OCI-LY7 (cell line): ENCODE measurements around the gene KLK6.

Source experiments
- EZH2phosphoT487 ChIP-seq: fragments of 200-600 bp; sonication (generic); IDR thresholded peaks from 2 replicates; pipeline ENCODE4 v1.6.1; 2018; ENCODE audit warnings: low read depth, borderline replicate concordance, mild to moderate bottlenecking, mixed run types, antibody characterized with exemption, low read length, moderate library complexity, mixed read lengths
- TF ChIP-seq, protein P1 (sequence below): fragments of 200-600 bp; sonication (generic); conservative IDR thresholded peaks from 2 replicates; pipeline ENCODE4 v1.5.1; 2014; ENCODE audit warnings: mild to moderate bottlenecking, antibody characterized with exemption, low read length, moderate library complexity, mixed read lengths

DNA sequence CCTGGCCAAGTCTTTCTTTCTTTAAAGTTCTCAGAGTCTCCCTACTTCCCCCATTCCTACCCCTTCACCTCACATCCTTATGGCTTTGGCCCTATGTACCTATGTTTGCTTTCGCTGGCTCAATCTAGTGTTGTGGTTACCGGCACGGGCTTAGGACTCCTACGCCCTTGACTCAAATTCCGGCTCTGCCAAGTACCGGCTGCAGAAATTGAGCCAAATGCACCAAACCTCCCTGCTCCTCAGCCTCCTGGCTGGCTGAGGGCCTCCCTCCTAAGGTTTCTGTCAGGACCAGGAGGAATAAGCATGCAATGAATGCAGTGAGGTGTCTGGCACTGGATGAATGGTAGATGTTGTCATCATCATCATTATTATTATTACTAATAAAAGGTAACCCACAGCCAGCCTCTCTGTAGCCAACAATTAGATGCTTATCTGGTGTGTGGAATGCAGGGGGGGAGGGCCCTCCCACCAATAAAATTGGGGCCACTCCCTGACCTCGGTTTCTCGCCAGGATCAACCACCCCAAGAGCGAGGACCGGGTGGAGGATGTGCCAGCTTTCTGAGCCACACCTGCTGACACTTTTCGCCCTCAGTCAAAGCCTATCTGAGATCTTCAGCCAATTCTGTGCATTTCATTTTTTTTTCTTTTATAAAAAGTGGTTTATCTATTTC, 37.2 kb downstream of the KLK6 start:
- TF ChIP-seq, protein P1, sequence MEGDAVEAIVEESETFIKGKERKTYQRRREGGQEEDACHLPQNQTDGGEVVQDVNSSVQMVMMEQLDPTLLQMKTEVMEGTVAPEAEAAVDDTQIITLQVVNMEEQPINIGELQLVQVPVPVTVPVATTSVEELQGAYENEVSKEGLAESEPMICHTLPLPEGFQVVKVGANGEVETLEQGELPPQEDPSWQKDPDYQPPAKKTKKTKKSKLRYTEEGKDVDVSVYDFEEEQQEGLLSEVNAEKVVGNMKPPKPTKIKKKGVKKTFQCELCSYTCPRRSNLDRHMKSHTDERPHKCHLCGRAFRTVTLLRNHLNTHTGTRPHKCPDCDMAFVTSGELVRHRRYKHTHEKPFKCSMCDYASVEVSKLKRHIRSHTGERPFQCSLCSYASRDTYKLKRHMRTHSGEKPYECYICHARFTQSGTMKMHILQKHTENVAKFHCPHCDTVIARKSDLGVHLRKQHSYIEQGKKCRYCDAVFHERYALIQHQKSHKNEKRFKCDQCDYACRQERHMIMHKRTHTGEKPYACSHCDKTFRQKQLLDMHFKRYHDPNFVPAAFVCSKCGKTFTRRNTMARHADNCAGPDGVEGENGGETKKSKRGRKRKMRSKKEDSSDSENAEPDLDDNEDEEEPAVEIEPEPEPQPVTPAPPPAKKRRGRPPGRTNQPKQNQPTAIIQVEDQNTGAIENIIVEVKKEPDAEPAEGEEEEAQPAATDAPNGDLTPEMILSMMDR, result no peak
- no peak for TF ChIP-seq EZH2phosphoT487
